HG02588 (cell line): ENCODE measurements around the gene PIGK.

Experiments
- ATAC-seq: cut with Tn5 transposase; IDR thresholded peaks from one replicate; pipeline ENCODE4 v1.9.1; 2021; ENCODE audit warnings: mild to moderate bottlenecking, moderate library complexity; ENCODE audit not compliant: unreplicated experiment

The PIGK gene

DNA sequence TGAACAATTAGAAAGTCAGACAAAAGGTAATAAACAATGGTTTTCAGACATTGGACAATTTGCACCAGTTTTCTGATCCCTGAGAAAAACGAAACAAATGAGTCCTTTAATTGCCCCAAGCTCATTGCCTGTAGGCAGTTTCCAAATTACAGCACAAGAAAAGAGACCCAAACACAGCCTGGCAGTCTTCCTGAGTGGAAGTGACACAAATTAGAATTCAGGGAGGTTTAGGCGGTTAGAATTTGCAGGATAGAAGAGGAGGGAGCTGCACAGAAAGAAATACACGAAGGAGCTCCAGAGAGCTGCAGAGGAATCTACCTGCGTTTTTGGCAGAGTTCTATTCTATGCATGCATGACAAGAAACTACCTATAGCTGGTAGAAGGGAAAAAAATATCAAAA is 115.7 kb downstream of the PIGK start:
- ATAC-seq = no peak

DNA sequence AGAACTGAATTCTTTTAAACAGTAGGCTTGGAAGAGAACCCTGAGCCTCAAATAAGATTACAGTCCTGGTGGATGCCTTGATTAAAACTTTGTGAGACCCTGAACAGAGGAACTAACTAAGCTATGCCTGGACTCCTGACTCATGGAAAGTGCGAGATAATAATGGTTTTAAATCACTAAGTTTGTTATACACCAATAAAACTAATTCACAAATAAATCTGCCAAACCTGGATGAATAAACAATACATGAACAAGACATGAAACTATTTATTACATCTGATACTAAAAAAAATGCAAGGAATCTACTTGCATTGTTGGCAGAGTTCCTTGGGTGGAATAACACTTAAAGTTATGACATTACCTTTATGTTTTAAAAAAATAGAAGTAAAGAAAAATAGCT is 118.4 kb downstream of the PIGK start:
- no peak for ATAC-seq

DNA sequence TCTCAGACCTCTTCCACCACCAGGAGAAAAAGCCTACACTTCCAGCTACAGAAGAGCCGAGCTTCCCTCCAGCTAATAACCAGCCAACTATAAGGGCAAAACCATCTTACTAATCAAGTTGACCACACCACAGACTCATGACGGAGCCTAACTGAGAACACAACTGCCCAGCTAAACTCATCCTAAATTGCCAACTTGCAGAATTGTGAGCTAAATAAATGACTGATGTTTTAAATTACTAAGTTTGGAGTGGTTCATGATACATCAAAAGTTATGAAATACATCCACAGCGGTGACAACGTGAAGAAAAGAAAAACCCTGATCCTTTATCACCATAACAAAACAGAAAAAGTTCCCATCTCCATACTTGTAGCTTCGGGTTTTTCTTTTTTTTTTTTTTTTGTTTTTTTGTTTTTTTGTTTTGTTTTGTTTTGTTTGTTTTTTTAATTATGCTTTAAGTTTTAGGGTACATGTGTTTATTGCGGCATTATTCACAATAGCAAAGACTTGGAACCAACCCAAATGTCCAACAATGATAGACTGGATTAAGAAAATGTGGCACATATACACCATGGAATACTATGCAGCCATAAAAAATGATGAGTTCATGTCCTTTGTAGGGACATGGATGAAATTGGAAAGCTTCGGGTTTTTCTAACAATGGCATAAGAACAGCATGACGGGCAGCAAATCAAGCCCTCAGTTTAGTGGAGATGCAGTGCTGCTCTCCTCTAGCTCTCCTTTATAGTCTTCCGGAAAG is 122.6 kb downstream of the PIGK start:
- no peak for ATAC-seq

DNA sequence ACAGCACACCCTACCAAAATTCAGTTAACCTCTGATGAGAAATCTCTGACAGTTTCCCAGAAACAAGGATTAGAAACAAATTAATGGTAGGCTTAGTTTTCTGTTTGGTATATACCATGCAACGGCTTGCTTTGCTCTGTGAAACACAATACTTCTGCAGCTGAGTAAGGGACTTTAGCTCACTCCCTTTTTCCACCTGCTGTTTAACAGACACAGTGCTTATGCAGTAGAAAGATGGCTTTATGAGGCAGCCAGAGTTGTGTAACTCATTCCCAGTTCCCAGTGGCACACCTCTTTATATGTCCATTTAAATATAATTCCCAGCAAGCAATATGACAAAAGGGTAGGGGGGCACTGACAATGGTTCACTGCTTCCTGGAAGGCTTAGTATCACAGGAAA is 124.0 kb downstream of the PIGK start:
- no peak for ATAC-seq

DNA sequence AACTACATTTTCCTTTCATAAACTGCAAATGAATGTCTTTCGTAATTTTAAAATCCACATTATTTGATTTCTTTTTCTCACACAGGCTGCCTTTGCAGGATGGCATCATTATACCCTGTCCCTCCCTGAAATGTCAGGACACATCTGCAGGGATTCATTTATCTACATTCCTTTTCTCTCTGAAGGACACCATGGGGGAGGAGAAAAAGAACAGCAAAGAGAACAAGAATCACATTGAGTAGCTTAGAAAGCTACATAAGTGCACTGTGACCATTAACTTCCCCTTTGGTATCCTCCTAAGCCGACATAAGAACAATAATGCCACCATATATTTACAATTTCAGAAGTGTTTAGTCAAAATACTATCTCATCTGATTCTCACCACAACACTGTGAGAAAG is 129.5 kb downstream of the PIGK start:
- no peak for ATAC-seq

DNA sequence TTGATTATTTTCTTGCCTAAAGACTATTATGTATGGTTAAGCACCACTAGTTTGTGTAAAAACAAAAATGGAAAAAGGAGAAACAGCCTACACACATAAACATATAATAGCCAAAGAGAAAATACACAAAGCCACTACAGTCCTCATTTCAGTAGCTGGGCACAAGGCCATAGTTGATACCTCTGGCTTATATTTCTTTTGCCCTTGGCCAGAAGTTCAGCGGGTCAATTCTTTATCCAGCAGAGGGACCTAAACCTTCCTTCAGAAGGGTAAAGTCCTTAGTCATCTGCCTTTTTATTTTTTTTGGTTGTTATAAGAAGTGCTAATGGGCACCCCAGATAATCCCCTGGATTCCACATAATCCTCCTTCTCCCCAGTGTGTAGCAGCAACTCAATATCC is 134.1 kb downstream of the PIGK start:
- ATAC-seq = no peak

DNA sequence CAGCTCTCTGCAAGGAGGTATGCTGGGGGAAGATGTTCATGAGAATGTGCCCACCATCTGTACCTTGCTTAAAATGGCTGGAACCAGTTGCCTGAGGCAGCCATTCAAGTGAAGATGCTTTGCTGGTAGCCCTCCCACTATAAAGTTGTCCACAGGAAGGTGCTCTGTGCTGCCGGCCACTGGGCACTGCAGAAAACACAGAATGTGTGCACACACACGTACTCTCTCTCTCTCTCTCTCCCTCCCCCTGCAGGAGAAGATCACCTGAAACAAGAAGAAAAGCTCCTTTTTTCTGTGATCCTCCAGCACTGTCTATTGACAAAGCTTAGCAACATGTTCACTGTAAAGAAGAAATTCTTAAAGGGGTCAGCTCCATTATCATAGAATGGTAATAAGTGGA is 134.8 kb downstream of the PIGK start:
- no peak for ATAC-seq

DNA sequence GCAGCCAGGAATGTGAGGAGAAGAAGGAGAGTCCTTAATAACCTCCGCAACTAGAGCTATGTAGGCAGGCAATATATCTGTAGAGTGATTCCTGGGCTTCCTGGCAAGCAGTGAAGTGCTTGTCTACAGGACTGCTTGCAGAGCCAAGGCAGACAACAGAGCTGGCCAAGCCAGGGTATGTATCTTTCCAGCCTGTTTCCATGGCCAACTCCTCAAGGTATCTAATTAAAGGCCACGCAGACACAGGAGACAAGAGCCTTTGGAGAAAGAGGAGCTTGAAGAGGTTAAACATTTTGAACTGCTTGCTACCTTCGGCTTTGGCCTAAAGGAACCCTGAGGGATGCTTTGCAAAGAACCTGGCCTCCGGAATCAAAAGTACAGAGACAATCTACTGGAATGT is 137.4 kb downstream of the PIGK start:
- ATAC-seq = no peak

DNA sequence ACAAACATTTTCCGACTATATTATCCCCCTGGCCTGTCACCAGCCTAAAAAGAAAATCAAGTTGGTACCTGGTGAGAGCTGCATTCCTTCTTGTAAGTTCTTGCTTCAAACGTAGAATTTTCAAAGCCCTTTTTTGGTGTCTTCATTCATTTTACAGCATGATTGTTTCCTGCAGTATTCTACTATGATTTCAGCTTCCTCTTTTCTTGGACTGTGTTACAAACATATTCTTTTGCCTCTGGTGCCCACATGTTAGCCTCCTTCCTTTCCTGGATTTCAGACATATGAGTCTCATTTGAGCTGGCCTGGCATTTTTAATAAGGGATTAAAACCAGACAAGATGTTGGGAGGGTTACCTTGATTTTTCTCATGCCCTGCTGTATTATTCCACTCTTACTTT is 142.5 kb downstream of the PIGK start:
- ATAC-seq = no peak

DNA sequence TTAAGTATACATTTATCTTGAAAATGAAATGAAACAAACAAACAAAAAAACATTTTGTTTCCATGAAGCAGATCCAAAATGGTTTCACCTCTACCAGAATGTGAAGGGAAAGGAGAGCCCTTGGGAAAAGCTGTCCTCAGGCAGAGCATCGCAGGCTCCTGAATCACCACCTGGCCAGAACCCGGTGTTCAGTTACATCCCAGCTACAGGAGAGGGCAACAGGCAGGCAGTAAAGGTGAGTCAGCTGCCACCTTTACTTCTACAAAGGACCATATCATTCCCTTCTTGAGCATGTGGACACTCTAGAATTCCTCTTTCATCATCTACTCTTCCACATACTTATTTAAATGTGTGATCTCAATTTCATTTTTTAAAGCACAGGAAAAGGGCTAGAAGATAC is 151.2 kb downstream of the PIGK start:
- no peak for ATAC-seq

DNA sequence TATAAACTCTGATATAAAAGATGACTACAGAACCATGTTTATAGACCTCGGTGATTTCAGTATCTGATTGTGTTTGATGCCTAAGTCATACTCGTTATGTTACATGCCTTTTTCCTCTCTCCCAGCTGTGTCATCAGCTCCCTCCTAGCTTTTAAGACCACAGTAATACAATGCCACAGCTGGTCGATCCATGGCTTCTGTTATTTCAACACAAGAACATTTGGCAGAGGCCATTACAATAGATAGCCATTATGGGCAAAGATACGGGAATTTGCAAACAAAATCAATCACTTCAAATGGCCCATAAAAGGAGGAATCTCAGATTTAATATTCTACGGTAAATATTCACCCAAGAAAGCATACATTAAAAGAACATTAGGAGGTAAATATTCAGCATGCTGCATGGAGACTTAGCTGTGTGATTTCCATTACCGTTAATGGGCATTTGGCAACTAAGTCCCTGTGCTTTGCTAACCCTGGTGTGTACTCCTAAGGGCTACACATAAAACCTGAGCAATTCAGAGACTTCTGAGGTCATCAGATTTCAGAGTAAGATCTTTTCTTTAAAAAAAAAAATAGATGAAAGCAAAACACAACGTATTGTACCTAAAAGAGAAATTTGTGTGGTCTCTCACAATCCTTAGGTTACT is 153.4 kb downstream of the PIGK start:
- no peak for ATAC-seq

DNA sequence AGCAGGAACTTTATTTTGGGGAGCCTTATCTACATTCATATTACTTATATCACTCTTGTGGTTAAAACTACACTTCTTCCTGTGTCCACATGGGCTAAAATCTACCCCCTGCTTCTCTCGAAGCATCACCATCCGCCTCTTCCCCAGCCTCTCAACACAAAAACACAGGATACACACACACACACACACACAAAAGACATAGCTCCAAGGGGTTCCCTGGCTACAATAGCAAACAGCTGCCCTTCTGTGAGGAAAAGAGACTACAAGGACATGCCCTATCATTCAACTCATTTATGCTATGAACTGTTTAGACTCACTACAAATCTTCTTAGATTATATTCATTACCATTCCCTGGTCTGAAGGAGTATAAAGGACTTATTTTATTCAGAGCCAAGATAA is 155.0 kb downstream of the PIGK start:
- ATAC-seq = no peak

DNA sequence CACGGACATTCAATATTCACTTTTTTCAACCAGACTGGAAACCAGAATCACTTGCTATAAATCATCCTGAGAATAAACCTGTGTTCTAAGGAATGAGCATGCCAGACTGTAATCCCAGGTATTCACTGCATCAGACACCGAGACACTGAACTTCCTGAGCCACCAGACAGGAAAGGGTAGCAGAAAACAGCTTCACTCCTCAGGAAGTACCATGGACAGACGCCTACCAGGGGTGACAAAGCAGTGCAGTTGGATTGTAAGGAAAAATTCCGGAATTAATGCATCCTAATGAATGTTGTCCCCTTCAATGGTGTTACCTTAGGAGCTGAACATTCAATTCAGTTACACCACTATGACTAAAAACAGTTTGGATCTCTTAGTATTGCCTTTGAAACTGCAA is 156.1 kb downstream of the PIGK start:
- ATAC-seq = no peak

DNA sequence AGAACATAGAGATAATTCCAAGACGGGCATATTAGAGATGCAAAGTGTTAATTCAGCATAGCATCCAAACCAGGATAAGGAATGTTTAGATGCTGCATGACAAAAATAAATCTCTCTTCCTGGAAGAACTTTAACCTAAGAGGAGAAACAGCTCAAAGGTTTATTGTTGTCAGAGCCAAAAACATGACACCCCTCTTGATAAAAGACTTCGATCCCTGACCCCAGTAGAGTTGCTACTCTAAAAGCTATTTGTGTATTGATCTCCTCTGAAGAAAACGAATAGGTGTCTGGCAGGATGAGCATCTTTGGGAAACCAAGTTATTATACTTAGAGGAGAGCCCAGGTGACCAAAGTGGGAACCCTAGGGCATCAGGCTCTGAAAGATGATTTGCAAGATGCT is 158.1 kb downstream of the PIGK start:
- ATAC-seq = no peak

DNA sequence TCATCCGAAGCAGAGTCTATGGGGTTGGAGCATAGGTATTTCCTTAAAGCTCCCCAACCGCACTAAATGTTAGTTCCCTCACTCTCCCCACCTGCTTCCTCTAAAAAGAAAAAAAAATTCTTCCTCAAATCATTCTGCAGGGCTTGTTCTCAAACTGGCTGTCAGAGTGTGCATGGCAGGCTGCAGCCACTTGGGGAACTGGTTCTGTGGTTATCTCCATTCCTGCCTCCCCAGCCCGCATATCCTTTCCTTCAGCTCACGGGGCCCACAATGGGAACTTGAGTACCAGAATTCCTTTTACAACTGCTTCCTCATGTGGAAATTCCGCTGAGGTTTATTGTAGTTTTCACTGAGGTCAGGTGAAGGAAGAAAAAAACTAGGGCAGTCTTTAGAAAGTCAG is 159.2 kb downstream of the PIGK start:
- no peak for ATAC-seq

DNA sequence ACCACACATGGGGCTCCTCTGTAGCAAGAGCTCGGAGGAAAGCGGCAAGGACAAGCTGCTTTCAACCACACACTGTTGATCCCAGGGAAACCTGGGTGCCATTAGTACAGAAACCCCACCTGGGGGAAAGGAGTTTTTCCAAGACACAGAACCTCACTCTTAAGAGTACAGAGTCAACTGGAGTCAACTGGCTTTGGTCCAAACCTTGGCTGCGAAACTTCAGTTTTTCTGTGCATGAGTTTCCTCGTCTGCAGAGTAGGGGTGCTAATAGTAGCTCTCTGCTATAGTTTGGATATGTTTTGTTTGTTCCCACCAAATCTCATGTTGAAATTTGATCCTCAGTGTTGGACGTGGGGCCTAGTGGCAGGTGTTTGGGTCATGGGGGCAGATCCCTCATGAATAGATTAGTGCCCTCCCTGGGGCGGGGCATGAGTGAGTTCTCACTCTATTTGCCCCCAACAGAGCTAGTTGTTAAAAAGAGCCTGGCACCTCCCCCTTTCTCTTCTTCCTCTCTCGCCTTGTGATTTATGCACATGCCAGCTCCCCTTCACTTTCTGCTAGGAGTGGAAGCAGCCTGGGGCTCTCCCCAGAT is 161.1 kb downstream of the PIGK start:
- ATAC-seq = no peak

DNA sequence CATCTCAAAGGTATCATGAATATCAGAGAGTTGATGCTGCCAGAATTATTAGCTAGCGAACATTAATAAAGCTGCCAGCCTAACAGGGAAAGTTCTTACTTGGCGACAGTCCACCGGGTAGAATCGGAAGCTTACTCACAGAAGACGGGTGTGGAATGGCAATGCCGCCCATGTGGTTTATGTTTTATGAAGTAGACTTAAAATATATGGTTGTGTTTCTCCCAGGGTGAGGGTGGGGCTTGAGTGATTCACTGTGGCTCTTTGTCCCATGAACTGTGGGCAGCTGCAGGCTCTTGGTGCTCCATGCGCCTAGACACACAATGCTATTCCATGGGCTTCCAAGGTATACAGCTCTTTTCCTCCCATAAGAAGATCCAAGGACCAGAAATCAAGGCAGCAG is 162.7 kb downstream of the PIGK start:
- no peak for ATAC-seq

DNA sequence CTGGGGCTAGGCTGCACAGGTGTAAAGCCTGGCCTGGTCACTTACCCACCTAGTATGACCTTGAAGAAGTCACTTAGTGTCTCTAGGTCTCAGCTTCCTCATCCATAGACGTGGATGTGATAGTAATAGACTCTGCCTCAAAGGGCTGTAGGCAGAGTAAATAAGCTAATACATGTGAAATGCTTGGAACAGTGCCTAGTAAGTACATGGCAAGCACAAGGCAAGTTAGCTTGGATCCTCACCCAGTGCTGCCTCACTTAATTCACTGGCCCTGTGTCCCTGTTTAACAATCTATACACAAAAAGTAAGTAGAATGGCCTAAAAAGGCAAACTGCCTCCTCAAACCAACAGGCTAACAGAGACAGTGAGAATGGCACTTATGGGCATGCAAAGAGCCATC is 167.8 kb downstream of the PIGK start:
- no peak for ATAC-seq

DNA sequence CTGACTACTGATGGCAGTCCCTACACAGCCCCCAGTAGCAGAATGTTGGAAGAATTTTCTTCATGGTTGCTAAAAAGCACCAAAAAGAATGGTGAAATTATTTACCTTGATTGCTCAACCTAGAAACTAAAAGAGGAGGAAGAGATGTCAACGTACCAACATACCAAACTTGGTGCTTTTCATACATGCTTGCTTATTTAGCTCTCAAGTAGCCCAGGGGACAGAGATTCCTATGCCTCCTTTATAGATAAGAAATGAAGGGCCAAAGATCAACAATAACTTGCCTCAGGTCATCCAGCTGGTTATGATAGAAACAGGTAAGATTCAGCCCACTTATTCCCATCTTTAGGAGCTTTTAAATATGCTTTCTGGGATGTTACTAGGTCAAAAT is 170.6 kb downstream of the PIGK start:
- ATAC-seq = no peak

DNA sequence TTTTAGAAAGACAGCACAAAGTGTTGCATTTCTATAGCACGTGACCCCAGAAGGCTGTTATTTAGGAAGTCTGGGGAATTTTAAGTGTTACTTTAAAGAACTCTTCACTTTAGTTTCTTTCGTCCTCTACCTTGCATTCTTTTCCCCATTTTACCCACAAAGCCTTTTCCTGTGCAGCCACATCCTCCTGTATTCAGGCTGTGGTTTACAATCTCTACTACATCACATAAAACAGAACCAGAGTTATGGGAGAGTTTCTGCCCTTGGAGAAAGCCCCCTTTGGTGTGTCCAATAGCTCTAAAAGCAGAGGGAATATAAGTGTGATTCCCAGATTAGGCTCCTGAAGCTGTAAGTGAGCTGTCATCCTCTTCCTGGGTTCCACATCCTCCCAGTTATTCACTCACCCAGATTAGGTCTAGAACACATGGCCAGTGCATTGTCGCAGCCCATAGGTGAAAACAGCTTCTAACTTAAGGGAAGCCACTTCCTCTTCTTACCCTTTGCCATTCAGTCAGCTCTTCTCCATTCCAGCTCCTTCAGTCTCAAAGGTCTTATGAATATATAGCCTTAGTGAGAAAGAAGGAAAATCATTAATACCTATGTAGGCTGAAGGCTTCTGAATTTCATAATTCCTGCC is 171.1 kb downstream of the PIGK start:
- ATAC-seq = no peak

DNA sequence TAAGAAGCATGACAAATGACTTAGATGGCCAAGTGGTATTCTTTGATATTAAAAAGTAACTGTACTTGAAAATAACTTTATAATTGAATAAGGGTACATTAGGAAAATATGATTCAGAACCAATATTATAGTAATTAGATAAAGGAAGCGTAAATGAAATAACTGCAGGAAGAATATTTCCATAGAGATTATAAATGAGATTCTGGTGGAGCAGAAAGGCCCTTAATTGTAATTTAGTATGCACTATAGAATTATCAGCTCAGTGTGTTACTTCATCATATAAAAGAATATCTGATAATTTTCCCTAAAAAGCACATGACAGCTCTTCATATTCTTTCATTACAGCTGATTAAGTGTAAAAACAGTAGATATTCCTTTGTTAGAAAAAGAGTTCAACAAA is 171.7 kb downstream of the PIGK start:
- no peak for ATAC-seq
